ENCODE results near the gene DCST2.

DCST2 gene

GRCh38 chr1:155011004-155011416, 22.6 kb downstream of the DCST2 start:
- no peak for TF ChIP-seq CTCF (IDR thresholded peaks at IDR 0.05; ENCODE audit: control insufficient read depth, insufficient read depth, low read depth, low read length, missing control alignments)
- H3K4me3 ChIP-seq (ENCODE audit: control insufficient read depth, low read depth, low read length), result no peak overlapping the region
- DNase-seq (ENCODE audit: low read depth), result no peak

GRCh38 chr1:155010211-155010918, 23.2 kb downstream of the DCST2 start:
- H3K4me3 ChIP-seq (ENCODE audit: control insufficient read depth, low read depth, low read length), result no peak overlapping the region
- TF ChIP-seq CTCF (IDR thresholded peaks at IDR 0.05; ENCODE audit: control insufficient read depth, insufficient read depth, low read depth, low read length, missing control alignments), result no peak
- DNase-seq (ENCODE audit: low read depth), result no peak

GRCh38 chr1:155009742-155010141, 23.8 kb downstream of the DCST2 start:
- no peak for DNase-seq (ENCODE audit: low read depth)
- TF ChIP-seq CTCF (IDR thresholded peaks at IDR 0.05; ENCODE audit: control insufficient read depth, insufficient read depth, low read depth, low read length, missing control alignments), result no peak
- H3K4me3 ChIP-seq (ENCODE audit: control insufficient read depth, low read depth, low read length), result no peak overlapping the region

GRCh38 chr1:155009221-155009711, 24.3 kb downstream of the DCST2 start:
- DNase-seq (ENCODE audit: low read depth), result no peak
- TF ChIP-seq CTCF (IDR thresholded peaks at IDR 0.05; ENCODE audit: control insufficient read depth, insufficient read depth, low read depth, low read length, missing control alignments), result no peak
- no peak overlapping the region for H3K4me3 ChIP-seq (ENCODE audit: control insufficient read depth, low read depth, low read length)

GRCh38 chr1:155008015-155008941, 25.3 kb downstream of the DCST2 start:
- no peak for DNase-seq (ENCODE audit: low read depth)
- no peak overlapping the region for H3K4me3 ChIP-seq (ENCODE audit: control insufficient read depth, low read depth, low read length)
- TF ChIP-seq CTCF (IDR thresholded peaks at IDR 0.05; ENCODE audit: control insufficient read depth, insufficient read depth, low read depth, low read length, missing control alignments), result no peak

GRCh38 chr1:155007251-155007828, 26.2 kb downstream of the DCST2 start:
- TF ChIP-seq CTCF (IDR thresholded peaks at IDR 0.05; ENCODE audit: control insufficient read depth, insufficient read depth, low read depth, low read length, missing control alignments), result no peak
- no peak for DNase-seq (ENCODE audit: low read depth)
- H3K4me3 ChIP-seq (ENCODE audit: control insufficient read depth, low read depth, low read length), result no peak overlapping the region
